Fibroblast of lung (primary cell): ENCODE results near the gene RTL10.

Experiments used
- CTCF ChIP-seq, 2 donors: IDR thresholded peaks in 1 of 2; conservative IDR thresholded peaks in 1 of 2; 1 replicate in 1 of 2; 2 replicates in 1 of 2; pipeline ENCODE4 v1.5.1; 2011 to 2012; ENCODE audit warnings: low read length in 2 of 2, control low read depth in 1 of 2, inconsistent platforms in 1 of 2, low read depth in 1 of 2, mild to moderate bottlenecking in 1 of 2
- EZH2 ChIP-seq: IDR thresholded peaks from 2 replicates; pipeline ENCODE4 v1.5.1; 2012; ENCODE audit warnings: low read length, control low read depth, mild to moderate bottlenecking; ENCODE audit errors: missing control alignments

GRCh38 chr22:19818324-19819207, 36.1 kb downstream of the RTL10 start:
- TF ChIP-seq CTCF (conservative IDR thresholded peaks at IDR 0.05 in 1 of 2, IDR thresholded peaks at IDR 0.05 in 1 of 2; ENCODE audit: low read depth in 1 of 2, low read length in 2 of 2): no peak
- no peak for TF ChIP-seq EZH2
